Thymus (tissue), 11 donors: ENCODE data around the gene ZIC4. TPM values are rescaled to one million over a fixed set of nuclear protein-coding genes. Genes with fewer than 3 reads are reported as not detected.

Experiments
- DNase-seq, 9 donors: peaks; one replicate each; pipeline ENCODE4 v3.0.0-alpha.2; 2013; ENCODE audit warnings: low spot score in 9 of 9, low read depth in 6 of 9, missing footprints in 1 of 9
- H3K27ac ChIP-seq, 2 donors: one replicate each; pipeline ENCODE4 v1.5.1; 2013; ENCODE audit warnings: control low read depth in 1 of 2, low read depth in 1 of 2, low read length in 1 of 2, mild to moderate bottlenecking in 1 of 2, moderate library complexity in 1 of 2
- H3K27me3 ChIP-seq, 2 donors: one replicate each; pipeline ENCODE4 v1.5.1; 2013; ENCODE audit warnings: low read length in 1 of 2; ENCODE audit not compliant: control insufficient read depth in 2 of 2, insufficient read depth in 1 of 2
- H3K36me3 ChIP-seq, 2 donors: one replicate each; pipeline ENCODE4 v1.5.1; 2013; ENCODE audit warnings: low read length in 1 of 2, mild to moderate bottlenecking in 1 of 2, moderate library complexity in 1 of 2; ENCODE audit not compliant: control insufficient read depth in 2 of 2, insufficient read depth in 2 of 2
- H3K4me1 ChIP-seq, 2 donors: one replicate each; pipeline ENCODE4 v1.5.1; 2013; ENCODE audit warnings: low read length in 2 of 2; ENCODE audit not compliant: control insufficient read depth in 2 of 2, insufficient read depth in 2 of 2
- H3K4me3 ChIP-seq, 2 donors: one replicate each; pipeline ENCODE4 v1.5.1; 2013; ENCODE audit warnings: low read length in 2 of 2, control low read depth in 1 of 2, mild to moderate bottlenecking in 1 of 2
- H3K9me3 ChIP-seq, 2 donors: one replicate each; pipeline ENCODE4 v1.5.1; 2013; ENCODE audit warnings: low read length in 1 of 2, mild to moderate bottlenecking in 1 of 2; ENCODE audit not compliant: control insufficient read depth in 2 of 2, insufficient read depth in 1 of 2
- WGBS: extraction: QIAGEN DNeasy Blood & Tissue Kit; methylation state at CpG from one replicate; pipeline ENCODE4 v1.1.7; 2013; 5-methylcytosine and 5-hydroxymethylcytosine counted together
- polyA plus RNA-seq: library from polyadenylated mRNA; stranded (reverse); fragments of 200-250 nt; gene quantifications from one replicate; pipeline ENCODE4 v1.2.3, GENCODE V29; 2013
- total RNA-seq: library from RNA; stranded (reverse); fragments of 120-200 nt; gene quantifications from one replicate; pipeline ENCODE4 v1.2.4, GENCODE V29; 2013
- donor health status: healthy.

Gene ZIC4
- total and polyA plus RNA-seq, 2 donors: not detected

DNA sequence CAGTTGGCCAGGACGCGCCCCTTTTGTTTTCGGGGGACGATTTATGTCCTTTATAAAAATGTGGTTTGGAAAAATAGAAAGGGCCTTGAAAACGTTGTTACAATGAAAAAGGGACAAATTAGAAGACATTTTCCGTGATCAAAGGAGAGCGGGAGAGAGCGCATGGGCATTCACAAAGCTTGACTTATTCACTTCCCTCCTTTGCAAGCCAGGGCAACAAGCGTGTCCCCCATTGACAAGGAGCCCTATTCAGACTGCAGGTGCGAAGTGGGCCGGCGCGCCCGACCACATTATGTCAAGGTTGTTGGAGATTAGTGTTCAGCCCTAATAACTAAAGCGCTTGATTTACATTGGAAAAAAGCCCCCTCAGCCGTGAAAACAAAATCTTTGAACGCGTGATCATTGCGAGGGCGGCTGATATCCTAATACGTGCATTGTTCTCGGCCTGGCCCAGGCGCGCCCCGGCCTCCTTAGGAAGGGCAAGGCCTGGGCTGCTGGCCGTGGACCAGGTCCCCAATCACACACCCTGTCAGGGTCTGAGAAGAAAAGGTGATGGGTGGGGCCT lies 25.9 kb downstream of the ZIC4 start:
- 10% methylated on average over 26 of the region's 26 CpGs for WGBS
- no peaks in the 10 kb centered on the region for H3K4me1 ChIP-seq
- peaks cover 28 to 81% of the 10 kb centered on the region in 2 donors for H3K27me3 ChIP-seq
- DNase-seq: no peak
- H3K4me3 ChIP-seq: no peak overlapping the region
- no peak overlapping the region for H3K27ac ChIP-seq
- no peaks in the 10 kb centered on the region for H3K36me3 ChIP-seq
- H3K9me3 ChIP-seq: no peaks in the 10 kb centered on the region

GRCh38 chr3:147379651-147380050 lies 26.7 kb downstream of the ZIC4 start:
- no peak for DNase-seq
- Histone ChIP-seq H3K27ac (no peak overlapping the region), H3K27me3 (peaks cover 26 to 77% of the 10 kb centered on the region in 2 donors), H3K36me3 (no peaks in the 10 kb centered on the region), H3K4me1 (no peaks in the 10 kb centered on the region), H3K4me3 (no peak overlapping the region), H3K9me3 (no peaks in the 10 kb centered on the region)
- 12% methylated on average over 10 of the region's 10 CpGs for WGBS

GRCh38 chr3:147377412-147378367 lies 28.7 kb downstream of the ZIC4 start:
- no peak for DNase-seq
- H3K4me1 ChIP-seq: no peaks in the 10 kb centered on the region
- H3K9me3 ChIP-seq: no peaks in the 10 kb centered on the region
- H3K4me3 ChIP-seq: no peak overlapping the region
- peaks cover 39 to 76% of the 10 kb centered on the region in 2 donors for H3K27me3 ChIP-seq
- H3K36me3 ChIP-seq: no peaks in the 10 kb centered on the region
- 12% methylated on average over 30 of the region's 30 CpGs for WGBS
- no peak overlapping the region for H3K27ac ChIP-seq

GRCh38 chr3:147373301-147373700 lies 33.0 kb downstream of the ZIC4 start:
- Histone ChIP-seq H3K4me1 (no peaks in the 10 kb centered on the region), H3K27me3 (peaks cover 59 to 82% of the 10 kb centered on the region in 2 donors), H3K9me3 (no peaks in the 10 kb centered on the region), H3K4me3 (no peak overlapping the region), H3K36me3 (no peaks in the 10 kb centered on the region), H3K27ac (no peak overlapping the region)
- whole genome bisulfite sequencing: 6% methylated on average over 6 of the region's 6 CpGs
- DNase-seq: no peak

- H3K4me1 ChIP-seq: no peaks in the 10 kb centered on the region
- H3K27ac ChIP-seq: no peak overlapping the region
- H3K4me3 ChIP-seq: no peak overlapping the region
- DNase-seq: no peak
- peaks cover 60 to 82% of the 10 kb centered on the region in 2 donors for H3K27me3 ChIP-seq
- WGBS: 7% methylated on average over 17 of the region's 17 CpGs
- H3K9me3 ChIP-seq: no peaks in the 10 kb centered on the region
- no peaks in the 10 kb centered on the region for H3K36me3 ChIP-seq
Observed at GRCh38 chr3:147372525-147373027, 33.8 kb downstream of the ZIC4 start.

- WGBS: 9% methylated on average over 7 of the region's 7 CpGs
Observed at GRCh38 chr3:147371771-147372340, 34.5 kb downstream of the ZIC4 start.

GRCh38 chr3:147371140-147371539 lies 35.2 kb downstream of the ZIC4 start:
- Histone ChIP-seq H3K4me1 (no peaks in the 10 kb centered on the region), H3K36me3 (no peaks in the 10 kb centered on the region), H3K9me3 (no peaks in the 10 kb centered on the region), H3K27me3 (peaks cover 60 to 80% of the 10 kb centered on the region in 2 donors), H3K27ac (no peak overlapping the region), H3K4me3 (no peak overlapping the region)
- WGBS: 6% methylated on average over 12 of the region's 12 CpGs
- DNase-seq: no peak

More at GRCh38 chr3:147371771-147372340, 34.5 kb downstream of the ZIC4 start:
- H3K9me3 ChIP-seq: no peaks in the 10 kb centered on the region
- H3K27ac ChIP-seq: no peak overlapping the region
- no peaks in the 10 kb centered on the region for H3K4me1 ChIP-seq
- H3K36me3 ChIP-seq: no peaks in the 10 kb centered on the region
- no peak for DNase-seq
- peaks cover 60 to 81% of the 10 kb centered on the region in 2 donors for H3K27me3 ChIP-seq
- H3K4me3 ChIP-seq: no peak overlapping the region

DNA sequence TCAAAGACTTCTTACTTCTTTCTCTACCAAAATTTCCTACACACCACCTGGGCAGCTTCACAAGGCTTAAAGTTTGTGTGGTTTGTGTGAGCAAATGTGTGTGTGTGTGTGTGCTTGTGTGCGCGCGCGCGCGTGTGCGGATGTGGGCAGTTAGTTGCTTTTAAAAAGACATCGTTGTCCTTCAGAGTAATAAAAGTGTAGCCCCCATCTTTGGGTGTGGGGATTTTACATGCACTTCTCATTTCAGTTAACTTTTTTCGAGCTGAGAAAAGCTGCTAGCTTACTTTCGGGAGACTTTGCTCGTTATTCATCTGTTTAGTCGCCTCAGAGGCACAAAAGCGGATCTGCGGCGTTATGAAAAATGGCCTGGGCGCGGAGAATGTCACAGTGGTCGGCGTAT lies 36.0 kb downstream of the ZIC4 start:
- no peak overlapping the region for H3K4me3 ChIP-seq
- WGBS: 11% methylated on average over 19 of the region's 19 CpGs
- peaks cover 58 to 84% of the 10 kb centered on the region in 2 donors for H3K27me3 ChIP-seq
- DNase-seq: no peak
- no peaks in the 10 kb centered on the region for H3K9me3 ChIP-seq
- H3K4me1 ChIP-seq: no peaks in the 10 kb centered on the region
- no peaks in the 10 kb centered on the region for H3K36me3 ChIP-seq
- no peak overlapping the region for H3K27ac ChIP-seq

DNA sequence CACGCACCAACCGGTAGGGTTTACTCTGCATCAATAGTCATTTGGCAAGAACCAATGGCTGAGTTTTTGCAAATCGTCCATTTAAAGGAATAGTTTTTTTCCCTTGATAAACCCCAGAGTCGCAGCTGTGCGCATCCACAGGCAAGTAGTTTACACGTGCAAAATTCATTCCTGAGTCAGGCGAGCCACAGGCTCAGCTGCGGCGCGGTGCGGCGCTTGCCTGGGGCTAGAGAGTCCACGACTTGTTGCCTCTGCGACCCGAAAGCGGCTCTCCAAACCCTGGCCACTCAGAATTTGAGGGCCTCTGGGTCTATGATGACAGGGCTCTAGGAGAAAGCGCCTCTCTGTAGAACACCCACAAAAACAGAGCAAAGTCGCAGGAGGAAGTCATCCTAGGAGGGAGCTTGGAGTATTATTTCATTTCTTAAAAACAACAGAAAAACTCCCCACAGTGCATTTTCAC lies 36.7 kb downstream of the ZIC4 start:
- Histone ChIP-seq H3K4me3 (no peak overlapping the region), H3K27ac (no peak overlapping the region), H3K4me1 (no peaks in the 10 kb centered on the region), H3K9me3 (no peaks in the 10 kb centered on the region), H3K27me3 (peaks cover 59 to 85% of the 10 kb centered on the region in 2 donors), H3K36me3 (no peaks in the 10 kb centered on the region)
- 6% methylated on average over 18 of the region's 18 CpGs for WGBS
- DNase-seq: no peak
